HepG2 (cell line): ENCODE results near the gene PRAMEF20.

Source experiments
- HDAC2 ChIP-seq: sonication (generic); formaldehyde crosslinking; IDR thresholded peaks from 2 replicates; pipeline ENCODE4 v1.4.0; 2020; ENCODE audit warnings: missing genetic modification reagents
- NR2F6 ChIP-seq, 2 experiments: IDR thresholded peaks; 2 replicates each; pipeline ENCODE4 v1.6.1; 2016; ENCODE audit warnings: antibody characterized with exemption in 1 of 2, mild to moderate bottlenecking in 1 of 2
- ZNF432 ChIP-seq: sonication (generic); formaldehyde crosslinking; IDR thresholded peaks from 2 replicates; pipeline ENCODE4 v1.5.0; 2020; ENCODE audit warnings: missing genetic modification reagents, mild to moderate bottlenecking, borderline replicate concordance
- TF ChIP-seq, protein P1 (sequence below): sonication (generic); formaldehyde crosslinking; IDR thresholded peaks from 2 replicates; pipeline ENCODE4 v1.5.0; 2020; ENCODE audit warnings: mild to moderate bottlenecking, missing genetic modification reagents, moderate library complexity

DNA sequence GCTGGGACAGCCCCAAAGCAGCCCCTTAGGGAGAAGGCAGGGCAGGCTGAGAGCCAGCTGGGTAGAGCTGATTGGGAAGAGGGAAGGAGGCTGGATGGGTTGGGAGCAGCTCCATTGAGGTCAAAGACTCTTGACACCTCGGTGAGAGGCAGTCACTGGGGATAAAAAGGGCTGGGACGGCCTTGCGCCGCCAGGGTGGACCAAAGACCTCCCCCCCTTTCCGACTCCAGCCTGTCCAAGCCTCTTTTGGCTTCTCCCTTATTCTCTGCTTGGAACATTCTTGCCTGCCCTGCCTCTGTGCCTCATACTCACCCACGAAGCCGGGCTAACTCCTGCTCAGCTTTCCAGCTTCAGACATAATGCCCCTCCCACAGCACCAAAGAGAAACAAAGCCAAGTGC lies 52.4 kb downstream of the PRAMEF20 start:
- TF ChIP-seq HDAC2 (CRISPR knock-in tag) (no peak), NR2F6 (IDR thresholded peaks at IDR 0.05) (no peak), NR2F6 (CRISPR knock-in tag; IDR thresholded peaks at IDR 0.05) (no peak), ZNF432 (no peak)
- TF ChIP-seq, protein P1, sequence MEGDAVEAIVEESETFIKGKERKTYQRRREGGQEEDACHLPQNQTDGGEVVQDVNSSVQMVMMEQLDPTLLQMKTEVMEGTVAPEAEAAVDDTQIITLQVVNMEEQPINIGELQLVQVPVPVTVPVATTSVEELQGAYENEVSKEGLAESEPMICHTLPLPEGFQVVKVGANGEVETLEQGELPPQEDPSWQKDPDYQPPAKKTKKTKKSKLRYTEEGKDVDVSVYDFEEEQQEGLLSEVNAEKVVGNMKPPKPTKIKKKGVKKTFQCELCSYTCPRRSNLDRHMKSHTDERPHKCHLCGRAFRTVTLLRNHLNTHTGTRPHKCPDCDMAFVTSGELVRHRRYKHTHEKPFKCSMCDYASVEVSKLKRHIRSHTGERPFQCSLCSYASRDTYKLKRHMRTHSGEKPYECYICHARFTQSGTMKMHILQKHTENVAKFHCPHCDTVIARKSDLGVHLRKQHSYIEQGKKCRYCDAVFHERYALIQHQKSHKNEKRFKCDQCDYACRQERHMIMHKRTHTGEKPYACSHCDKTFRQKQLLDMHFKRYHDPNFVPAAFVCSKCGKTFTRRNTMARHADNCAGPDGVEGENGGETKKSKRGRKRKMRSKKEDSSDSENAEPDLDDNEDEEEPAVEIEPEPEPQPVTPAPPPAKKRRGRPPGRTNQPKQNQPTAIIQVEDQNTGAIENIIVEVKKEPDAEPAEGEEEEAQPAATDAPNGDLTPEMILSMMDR (CRISPR knock-in tag) = no peak
